Naive thymus-derived CD8-positive, alpha-beta T cell (primary cell): ENCODE data around the gene RASSF1. TPM values are rescaled to one million over a fixed set of nuclear protein-coding genes. Genes with fewer than 3 reads are reported as not detected.

Experiments used
- ATAC-seq, 2 donors: fragments of 150-1000 bp; cut with Tn5 transposase in 1 of 2; sonication (Bioruptor Pico), chemical (Tn5 transposase) in 1 of 2; 1 replicate in 1 of 2; 2 replicates in 1 of 2; pipeline ENCODE4 v1.10.0; 2021; ENCODE audit warnings: mild to moderate bottlenecking in 2 of 2, moderate library complexity in 2 of 2
- POLR2A ChIA-PET: fragments of 350-600 bp; sonication (Branson Sonifier 250); formaldehyde crosslinking; loops from one replicate; lab custom pipeline; 2021; ENCODE audit warnings: antibody characterized with exemption; lab: Charles Lee
- DNase-seq, 10 donors: peaks; one replicate each; pipeline versions ENCODE4 v3.0.0 to v3.0.0-alpha.2; 2020 to 2022
- H3K27ac Mint-ChIP-seq, 10 donors: one replicate each; pipeline ENCODE4 v1.8.0; 2020 to 2022; ENCODE audit warnings: mild to moderate bottlenecking in 10 of 10, mixed read lengths in 10 of 10, moderate library complexity in 4 of 10, inconsistent platforms in 1 of 10
- H3K27me3 Mint-ChIP-seq, 5 donors: one replicate each; pipeline ENCODE4 v1.8.0; 2021 to 2022; ENCODE audit warnings: mixed read lengths in 5 of 5
- H3K36me3 Mint-ChIP-seq, 3 donors: one replicate each; pipeline ENCODE4 v1.8.0; 2020 to 2022; ENCODE audit warnings: mixed read lengths in 3 of 3, mild to moderate bottlenecking in 2 of 3, inconsistent platforms in 1 of 3
- H3K4me1 Mint-ChIP-seq, 4 donors: one replicate each; pipeline ENCODE4 v1.8.0; 2021 to 2022; ENCODE audit warnings: mixed read lengths in 4 of 4
- H3K4me3 Mint-ChIP-seq, 10 donors: one replicate each; pipeline ENCODE4 v1.8.0; 2020 to 2022; ENCODE audit warnings: mild to moderate bottlenecking in 10 of 10, mixed read lengths in 10 of 10, moderate library complexity in 6 of 10, inconsistent platforms in 1 of 10
- H3K9me3 Mint-ChIP-seq, 9 donors: one replicate each; pipeline ENCODE4 v1.8.0; 2020 to 2022; ENCODE audit warnings: mixed read lengths in 9 of 9, mild to moderate bottlenecking in 3 of 9, inconsistent platforms in 1 of 9, moderate library complexity in 1 of 9
- polyA plus RNA-seq, 3 donors: library from polyadenylated mRNA; unstranded; fragments of 300-500 nt; fragmentation: Illumina TruSeq; gene quantifications; one replicate each; pipeline ENCODE4 v1.2.3, GENCODE V29; 2021
- total RNA-seq, 8 experiments: library from RNA in 2 of 8; stranded (reverse) in 2 of 8; gene quantifications; one replicate each; pipeline ENCODE4 v1.2.3 and lab custom pipeline; 2021 to 2026

Gene RASSF1
- total and polyA plus RNA-seq, 5 experiments from 2014 or later, result 50.8 to 87.6 (median 68.1) TPM

- no peaks in the 10 kb centered on the region for H3K9me3 Mint-ChIP-seq
- no peak overlapping the region for H3K4me3 Mint-ChIP-seq
- POLR2A ChIA-PET, result no interaction called here
- DNase-seq (no peak), ATAC-seq (no peak)
- H3K27me3 Mint-ChIP-seq, result no peaks in the 10 kb centered on the region
- H3K27ac Mint-ChIP-seq, result peak overlapping the region in 2 of 10 donors; percentile 21 to 87
- no peaks in the 10 kb centered on the region for H3K36me3 Mint-ChIP-seq
- H3K4me1 Mint-ChIP-seq, result peaks cover 12 to 34% (median 15%) of the 10 kb centered on the region in 4 donors
Observed at GRCh38 chr3:50375258-50375931, 34.8 kb upstream of the RASSF1 start.

- H3K4me1 Mint-ChIP-seq, result peaks cover 12 to 34% (median 15%) of the 10 kb centered on the region in 4 donors
- H3K27ac Mint-ChIP-seq, result peak overlapping the region in 2 of 10 donors; percentile 48 to 87
- no peak overlapping the region for H3K4me3 Mint-ChIP-seq
- POLR2A ChIA-PET, result no interaction called here
- H3K9me3 Mint-ChIP-seq, result no peaks in the 10 kb centered on the region
- no peaks in the 10 kb centered on the region for H3K27me3 Mint-ChIP-seq
- ATAC-seq (no peak), DNase-seq (no peak)
- H3K36me3 Mint-ChIP-seq, result no peaks in the 10 kb centered on the region
Observed at GRCh38 chr3:50374363-50375257, 34.0 kb upstream of the RASSF1 start.

GRCh38 chr3:50373146-50374051 is 32.8 kb upstream of the RASSF1 start:
- Mint-ChIP-seq H3K27ac (peak overlapping the region in 2 of 10 donors; percentile 62 to 93), H3K9me3 (no peaks in the 10 kb centered on the region)

GRCh38 chr3:50372349-50372748 is 31.7 kb upstream of the RASSF1 start:
- ATAC-seq (peak; percentile 73 to 81), DNase-seq (peak in 8 of 10 donors; percentile 23 to 62 (median 43))
- H3K4me1 Mint-ChIP-seq, result peaks cover 17 to 49% (median 22%) of the 10 kb centered on the region in 4 donors
- POLR2A ChIA-PET, result no interaction called here
- H3K27me3 Mint-ChIP-seq, result no peaks in the 10 kb centered on the region
- no peaks in the 10 kb centered on the region for H3K36me3 Mint-ChIP-seq
- peak overlapping the region in 3 of 10 donors; percentile 50 to 93 (median 59) for H3K27ac Mint-ChIP-seq
- H3K9me3 Mint-ChIP-seq, result no peaks in the 10 kb centered on the region
- peak overlapping the region in 4 of 10 donors; percentile 4 to 75 (median 34) for H3K4me3 Mint-ChIP-seq

More at GRCh38 chr3:50373146-50374051, 32.8 kb upstream of the RASSF1 start:
- Mint-ChIP-seq H3K4me3 (peak overlapping the region in 1 of 10 donors; percentile 43), H3K36me3 (no peaks in the 10 kb centered on the region), H3K4me1 (peaks cover 14 to 43% (median 18%) of the 10 kb centered on the region in 4 donors), H3K27me3 (no peaks in the 10 kb centered on the region)
- POLR2A ChIA-PET, result no interaction called here
- no peak for ATAC-seq
- DNase-seq, result no peak

GRCh38 chr3:50371133-50371685 is 30.6 kb upstream of the RASSF1 start:
- ATAC-seq, result no peak
- Mint-ChIP-seq H3K4me1 (peaks cover 19 to 54% (median 31%) of the 10 kb centered on the region in 4 donors), H3K36me3 (no peaks in the 10 kb centered on the region), H3K27ac (peak overlapping the region in 3 of 10 donors; percentile 7 to 32 (median 29)), H3K27me3 (no peaks in the 10 kb centered on the region), H3K4me3 (peak overlapping the region in 1 of 10 donors; percentile 24), H3K9me3 (no peaks in the 10 kb centered on the region)
- DNase-seq, result no peak
- POLR2A ChIA-PET, result no interaction called here

GRCh38 chr3:50370594-50370993 is 30.0 kb upstream of the RASSF1 start:
- Mint-ChIP-seq H3K4me3 (no peak overlapping the region), H3K4me1 (peaks cover 23 to 60% (median 37%) of the 10 kb centered on the region in 4 donors), H3K36me3 (no peaks in the 10 kb centered on the region), H3K27ac (peak overlapping the region in 1 of 10 donors; percentile 36), H3K9me3 (no peaks in the 10 kb centered on the region), H3K27me3 (no peaks in the 10 kb centered on the region)
- POLR2A ChIA-PET, result no interaction called here
- DNase-seq, result no peak
- ATAC-seq, result no peak

GRCh38 chr3:50369012-50369670 is 28.5 kb upstream of the RASSF1 start:
- POLR2A ChIA-PET, result interaction anchor here (1.0 kb wide), 1 partner anchor 29 kb away, joined by 3 read pairs; the partner anchor contains the start of gene RASSF1
- Mint-ChIP-seq H3K36me3 (no peaks in the 10 kb centered on the region), H3K27me3 (no peaks in the 10 kb centered on the region), H3K4me1 (peaks cover 25 to 64% (median 46%) of the 10 kb centered on the region in 4 donors), H3K27ac (peak overlapping the region in 3 of 10 donors; percentile 23 to 48 (median 38)), H3K4me3 (no peak overlapping the region), H3K9me3 (no peaks in the 10 kb centered on the region)
- ATAC-seq, result no peak
- no peak for DNase-seq

- H3K36me3 Mint-ChIP-seq, result no peaks in the 10 kb centered on the region
- POLR2A ChIA-PET, result interaction anchor here (0.5 to 10.4 kb wide), 9 partner anchors 17 to 1020 kb away, joined by 3 to 102 read pairs (median 9); partner anchors contain the start of genes CYB561D2, HEMK1, HYAL3 and MANF
- DNase-seq (no peak), ATAC-seq (no peak)
- no peaks in the 10 kb centered on the region for H3K27me3 Mint-ChIP-seq
- H3K9me3 Mint-ChIP-seq, result no peaks in the 10 kb centered on the region
- peaks cover 14 to 44% (median 33%) of the 10 kb centered on the region in 4 donors for H3K4me1 Mint-ChIP-seq
- H3K4me3 Mint-ChIP-seq, result peak overlapping the region; percentile 87 to 93 (median 88)
- H3K27ac Mint-ChIP-seq, result peak overlapping the region; percentile 81 to 97 (median 96)
Observed at GRCh38 chr3:50365842-50366220, 25.2 kb upstream of the RASSF1 start.

- Mint-ChIP-seq H3K27me3 (no peaks in the 10 kb centered on the region), H3K27ac (peak overlapping the region; percentile 81 to 97 (median 96)), H3K36me3 (no peaks in the 10 kb centered on the region), H3K4me1 (peaks cover 14 to 44% (median 31%) of the 10 kb centered on the region in 4 donors), H3K9me3 (no peaks in the 10 kb centered on the region), H3K4me3 (peak overlapping the region; percentile 87 to 93 (median 88))
- DNase-seq (peak; percentile 91 to 98 (median 94)), ATAC-seq (peak; percentile 96 to 97)
- POLR2A ChIA-PET, result interaction anchor here (0.5 to 10.4 kb wide), 12 partner anchors 16 to 1020 kb away, joined by 3 to 102 read pairs (median 8); partner anchors contain the start of genes C3orf18, CYB561D2, HEMK1 and HYAL3
Observed at GRCh38 chr3:50365080-50365841, 24.6 kb upstream of the RASSF1 start.

- POLR2A ChIA-PET, result interaction anchor here (0.7 to 10.4 kb wide), 11 partner anchors 16 to 1021 kb away, joined by 3 to 102 read pairs (median 8); partner anchors contain the start of genes C3orf18, CYB561D2, HEMK1 and HYAL3
- H3K27ac Mint-ChIP-seq, result peak overlapping the region in 6 of 10 donors; percentile 9 to 96 (median 41)
- H3K36me3 Mint-ChIP-seq, result no peaks in the 10 kb centered on the region
- DNase-seq (peak in 1 of 10 donors; percentile 28), ATAC-seq (peak; percentile 17 to 50)
- H3K4me1 Mint-ChIP-seq, result peaks cover 16 to 48% (median 34%) of the 10 kb centered on the region in 4 donors
- H3K4me3 Mint-ChIP-seq, result peak overlapping the region; percentile 68 to 93 (median 87)
- H3K9me3 Mint-ChIP-seq, result no peaks in the 10 kb centered on the region
- H3K27me3 Mint-ChIP-seq, result no peaks in the 10 kb centered on the region
Observed at GRCh38 chr3:50364573-50365079, 24.0 kb upstream of the RASSF1 start.
